GM19372 (cell line): ENCODE results near the gene CBY1.
"Not testable (repeated sequence)": the region's sequence is repeated elsewhere in the genome, so short reads cannot be mapped to it uniquely, and the experiment has no call there.

Experiments used
- ATAC-seq: cut with Tn5 transposase; IDR thresholded peaks from one replicate; pipeline ENCODE4 v1.9.1; 2021; ENCODE audit warnings: mild to moderate bottlenecking, low read depth, moderate library complexity; ENCODE audit not compliant: unreplicated experiment

The CBY1 gene

GRCh38 chr22:38656256-38657044 is at the start of gene CBY1, which contains the start of gene FAM227A:
Gene CBY1 (plus strand): TSS chr22:38656638. CDS start chr22:38668055, 11,417 bp downstream.
Gene FAM227A (minus strand): TSS chr22:38656392. CDS start chr22:38650168, 6,224 bp downstream.
- ATAC-seq, result peak; percentile 82

GRCh38 chr22:38607680-38608079 is 48.8 kb upstream of the CBY1 start:
- no peak for ATAC-seq

GRCh38 chr22:38608992-38609750 is 47.3 kb upstream of the CBY1 start:
- ATAC-seq, result no peak

GRCh38 chr22:38610234-38610633 is 46.2 kb upstream of the CBY1 start:
- ATAC-seq, result no peak

- ATAC-seq, result no peak
Measured at GRCh38 chr22:38611559-38611958, 44.9 kb upstream of the CBY1 start.

- ATAC-seq, result no peak
Measured at GRCh38 chr22:38612217-38613006, 44.0 kb upstream of the CBY1 start.

- no peak for ATAC-seq
Measured at GRCh38 chr22:38613588-38613987, 42.9 kb upstream of the CBY1 start.

- ATAC-seq, result no peak
Measured at GRCh38 chr22:38614332-38615063, 41.9 kb upstream of the CBY1 start.

GRCh38 chr22:38615064-38615405 is 41.4 kb upstream of the CBY1 start:
- not testable (repeated sequence) for ATAC-seq

GRCh38 chr22:38618258-38618657 is 38.2 kb upstream of the CBY1 start:
- no peak for ATAC-seq

- ATAC-seq, result no peak
Measured at GRCh38 chr22:38618682-38619081, 37.8 kb upstream of the CBY1 start.

- no peak for ATAC-seq
Measured at GRCh38 chr22:38623351-38623750, 33.1 kb upstream of the CBY1 start.

- ATAC-seq, result no peak
Measured at GRCh38 chr22:38628444-38628843, 28.0 kb upstream of the CBY1 start.

- ATAC-seq, result no peak
Measured at GRCh38 chr22:38629108-38629507, 27.3 kb upstream of the CBY1 start.

GRCh38 chr22:38631724-38632123 is 24.7 kb upstream of the CBY1 start:
- ATAC-seq, result no peak

- ATAC-seq, result no peak
Measured at GRCh38 chr22:38632528-38632927, 23.9 kb upstream of the CBY1 start.

- ATAC-seq, result no peak
Measured at GRCh38 chr22:38638216-38638615, 18.2 kb upstream of the CBY1 start.

- ATAC-seq, result no peak
Measured at GRCh38 chr22:38638728-38639127, 17.7 kb upstream of the CBY1 start.

GRCh38 chr22:38641476-38642040 is 14.9 kb upstream of the CBY1 start:
- ATAC-seq, result no peak

- not testable (repeated sequence) for ATAC-seq
Measured at GRCh38 chr22:38644245-38644644, 12.2 kb upstream of the CBY1 start.
